DOHH2 (cell line): ENCODE results near the gene CTPS2.

Experiments
- CTCF ChIP-seq: fragments of 200-600 bp; sonication (generic); IDR thresholded peaks from one replicate; pipeline ENCODE4 v1.5.1; 2014; ENCODE audit warnings: antibody characterized with exemption, mild to moderate bottlenecking, low read depth, low read length; ENCODE audit not compliant: poor library complexity, severe bottlenecking
- EZH2phosphoT487 ChIP-seq: fragments of 200-600 bp; sonication (generic); IDR thresholded peaks from 2 replicates; pipeline ENCODE4 v1.6.1; 2017; ENCODE audit warnings: borderline replicate concordance, mild to moderate bottlenecking, antibody characterized with exemption, low read length, moderate library complexity, mixed read lengths

- TF ChIP-seq CTCF (no peak), EZH2phosphoT487 (no peak)
Observed at GRCh38 chrX:16639966-16640365, 72.5 kb downstream of the CTPS2 start.
